Measurements from ENCODE around the gene CAMTA1. TPM values are rescaled to one million over a fixed set of nuclear protein-coding genes. Genes with fewer than 3 reads are reported as not detected.

Gene CAMTA1
- total RNA-seq, 1 donor from 2014 or later, result 51.8 TPM

- DNase-seq (ENCODE audit: low spot score), result no peak
Observed at GRCh38 chr1:7101187-7101586, 315.9 kb downstream of the CAMTA1 start.

GRCh38 chr1:7103361-7103782, 318.1 kb downstream of the CAMTA1 start:
- no peak for DNase-seq (ENCODE audit: low spot score)

- no peak for DNase-seq (ENCODE audit: low spot score)
Observed at GRCh38 chr1:7103874-7104273, 318.6 kb downstream of the CAMTA1 start.

GRCh38 chr1:7104339-7104738, 319.1 kb downstream of the CAMTA1 start:
- no peak for DNase-seq (ENCODE audit: low spot score)

- DNase-seq (ENCODE audit: low spot score), result no peak
Observed at GRCh38 chr1:7105269-7105668, 320.0 kb downstream of the CAMTA1 start.

- DNase-seq (ENCODE audit: low spot score), result no peak
Observed at GRCh38 chr1:7106442-7107108, 321.3 kb downstream of the CAMTA1 start.

GRCh38 chr1:7107109-7107830, 322.0 kb downstream of the CAMTA1 start:
- no peak for DNase-seq (ENCODE audit: low spot score)

- DNase-seq (ENCODE audit: low spot score), result no peak
Observed at GRCh38 chr1:7108251-7108650, 323.0 kb downstream of the CAMTA1 start.

GRCh38 chr1:7109901-7110300, 324.6 kb downstream of the CAMTA1 start:
- no peak for DNase-seq (ENCODE audit: low spot score)

- DNase-seq (ENCODE audit: low spot score), result no peak
Observed at GRCh38 chr1:7110321-7110720, 325.1 kb downstream of the CAMTA1 start.

- no peak for DNase-seq (ENCODE audit: low spot score)
Observed at GRCh38 chr1:7111853-7112252, 326.6 kb downstream of the CAMTA1 start.

- DNase-seq (ENCODE audit: low spot score), result no peak
Observed at GRCh38 chr1:7113136-7113535, 327.9 kb downstream of the CAMTA1 start.

GRCh38 chr1:7113822-7114221, 328.6 kb downstream of the CAMTA1 start:
- DNase-seq (ENCODE audit: low spot score), result no peak

GRCh38 chr1:7116001-7116400, 330.7 kb downstream of the CAMTA1 start:
- no peak for DNase-seq (ENCODE audit: low spot score)

GRCh38 chr1:7117399-7118281, 332.4 kb downstream of the CAMTA1 start:
- no peak for DNase-seq (ENCODE audit: low spot score)

GRCh38 chr1:7119156-7119555, 333.9 kb downstream of the CAMTA1 start:
- DNase-seq (ENCODE audit: low spot score), result no peak

- no peak for DNase-seq (ENCODE audit: low spot score)
Observed at GRCh38 chr1:7120863-7121621, 335.8 kb downstream of the CAMTA1 start.

GRCh38 chr1:7121622-7121988, 336.4 kb downstream of the CAMTA1 start:
- DNase-seq (ENCODE audit: low spot score), result no peak

- no peak for DNase-seq (ENCODE audit: low spot score)
Observed at GRCh38 chr1:7127322-7128075, 342.2 kb downstream of the CAMTA1 start.

GRCh38 chr1:7128293-7128692, 343.0 kb downstream of the CAMTA1 start:
- DNase-seq (ENCODE audit: low spot score), result no peak

GRCh38 chr1:7130127-7130526, 344.9 kb downstream of the CAMTA1 start:
- DNase-seq (ENCODE audit: low spot score), result no peak

All from mesenteric fat pad (tissue), 1 donor.